SK-N-SH (cell line): Measurements from ENCODE around the gene MVB12B. TPM values are rescaled to one million over a fixed set of nuclear protein-coding genes. Genes with fewer than 3 reads are reported as not detected.

ENCODE experiments used
- CTCF ChIA-PET: fragments of 300-600, 350-600 bp; formaldehyde crosslinking; extraction: SDS; loops from one replicate; lab custom pipeline; 2021; lab: Yijun Ruan, JAX
- POLR2A ChIA-PET: fragments of 350-600 bp; sonication (Branson Sonifier 250); formaldehyde crosslinking; extraction: SDS; loops from one replicate; lab custom pipeline; 2020; ENCODE audit warnings: antibody characterized with exemption, inconsistent platforms; lab: Yijun Ruan, JAX
- DNase-seq: peaks from one replicate; pipeline ENCODE4 v3.0.0; 2012
- H2AFZ ChIP-seq: fragments of 200-600 bp; sonication (generic); 2 replicates; pipeline ENCODE4 v1.8.1; 2016; ENCODE audit warnings: antibody characterized with exemption, mild to moderate bottlenecking, low read depth
- H3F3A ChIP-seq: fragments of 200-600 bp; sonication (generic); replicated peaks from 2 replicates; pipeline ENCODE3; 2016; ENCODE audit warnings: antibody characterized with exemption, mild to moderate bottlenecking; ENCODE audit not compliant: insufficient read depth
- H3K27ac ChIP-seq, 2 experiments: fragments of 200-500 bp in 1 of 2; fragments of 200-600 bp in 1 of 2; sonication (Bioruptor generic) in 1 of 2; sonication (generic), shearing (Covaris generic) in 1 of 2; 2 replicates each; pipeline versions ENCODE4 v1.5.1 to v1.6.1; 2014 to 2016; ENCODE audit warnings: low read depth in 2 of 2, inconsistent platforms in 1 of 2, low read length in 1 of 2, mild to moderate bottlenecking in 1 of 2, mixed read lengths in 1 of 2
- H3K27me3 ChIP-seq: fragments of 200-600 bp; sonication (generic), shearing (Covaris generic); 2 replicates; pipeline ENCODE4 v1.6.1; 2016; ENCODE audit warnings: mixed run types; ENCODE audit not compliant: insufficient read depth
- H3K36me3 ChIP-seq, 2 experiments: fragments of 200-500 bp in 1 of 2; fragments of 200-600 bp in 1 of 2; sonication (Bioruptor generic) in 1 of 2; sonication (generic) in 1 of 2; replicated peaks in 1 of 2; 2 replicates each; pipeline versions ENCODE3 to v1.5.1; 2014 to 2016; ENCODE audit warnings: low read length in 1 of 2, mild to moderate bottlenecking in 1 of 2; ENCODE audit not compliant: insufficient read depth in 2 of 2, control insufficient read depth in 1 of 2
- H3K4me1 ChIP-seq, 2 experiments: fragments of 200-500 bp in 1 of 2; fragments of 200-600 bp in 1 of 2; sonication (Bioruptor generic) in 1 of 2; sonication (generic), shearing (Covaris generic) in 1 of 2; 2 replicates each; pipeline versions ENCODE4 v1.5.1 to v1.6.1; 2014 to 2016; ENCODE audit warnings: low read depth in 1 of 2, low read length in 1 of 2, mixed run types in 1 of 2; ENCODE audit not compliant: insufficient read depth in 2 of 2, control insufficient read depth in 1 of 2
- H3K4me2 ChIP-seq: fragments of 200-600 bp; sonication (generic), shearing (Covaris generic); 2 replicates; pipeline ENCODE4 v1.6.1; 2017; ENCODE audit warnings: mixed run types
- H3K4me3 ChIP-seq, 2 experiments: fragments of 200-500 bp in 1 of 2; fragments of 200-600 bp in 1 of 2; sonication (Bioruptor generic) in 1 of 2; sonication (generic), shearing (Covaris generic) in 1 of 2; 2 replicates each; pipeline versions ENCODE4 v1.5.1 to v1.8.1; 2014 to 2016; ENCODE audit warnings: low read depth in 2 of 2, inconsistent platforms in 1 of 2, low read length in 1 of 2, mild to moderate bottlenecking in 1 of 2, mixed read lengths in 1 of 2, moderate library complexity in 1 of 2
- H3K79me2 ChIP-seq: fragments of 200-600 bp; sonication (generic); 2 replicates; pipeline ENCODE4 v1.8.1; 2017; ENCODE audit warnings: mild to moderate bottlenecking; ENCODE audit not compliant: insufficient read depth
- H3K9ac ChIP-seq: fragments of 200-600 bp; sonication (generic); 2 replicates; pipeline ENCODE4 v1.6.1; 2017; ENCODE audit warnings: mixed run types
- H3K9me2 ChIP-seq: fragments of 200-600 bp; sonication (generic); 2 replicates; pipeline ENCODE4 v1.6.1; 2017; ENCODE audit warnings: mixed run types
- H3K9me3 ChIP-seq: fragments of 200-600 bp; sonication (generic); 2 replicates; pipeline ENCODE4 v1.6.1; 2017; ENCODE audit warnings: mixed run types, mild to moderate bottlenecking, moderate library complexity
- H4K20me1 ChIP-seq: fragments of 200-600 bp; sonication (generic); 2 replicates; pipeline ENCODE4 v1.6.1; 2017; ENCODE audit warnings: mild to moderate bottlenecking, mixed run types; ENCODE audit not compliant: insufficient read depth
- FOSL2 ChIP-seq: IDR thresholded peaks from 2 replicates; pipeline ENCODE4 v1.4.0; 2012; ENCODE audit warnings: low read depth, mild to moderate bottlenecking, moderate library complexity, borderline replicate concordance
- FOXJ3 ChIP-seq: sonication (generic); formaldehyde crosslinking; IDR thresholded peaks from 2 replicates; pipeline ENCODE4 v1.5.1; 2020; ENCODE audit warnings: mild to moderate bottlenecking, missing genetic modification reagents
- FOXM1 ChIP-seq: IDR thresholded peaks from 2 replicates; pipeline ENCODE4 v1.4.0; 2012; ENCODE audit warnings: low read depth, mild to moderate bottlenecking
- JUND ChIP-seq: IDR thresholded peaks from 2 replicates; pipeline ENCODE4 v1.4.0; 2012
- MEF2A ChIP-seq: IDR thresholded peaks from 2 replicates; pipeline ENCODE4 v1.4.0; 2012; ENCODE audit warnings: low read depth, borderline replicate concordance
- MXI1 ChIP-seq: IDR thresholded peaks from 2 replicates; pipeline ENCODE4 v1.6.1; 2012; ENCODE audit warnings: mild to moderate bottlenecking, low read depth, low read length, improper control_type of control experiment
- NFIC ChIP-seq: IDR thresholded peaks from 2 replicates; pipeline ENCODE4 v1.4.0; 2012; ENCODE audit warnings: borderline replicate concordance
- NRF1 ChIP-seq: IDR thresholded peaks from 2 replicates; pipeline ENCODE4 v1.6.1; 2012; ENCODE audit warnings: low read depth, mild to moderate bottlenecking, low read length
- WGBS: methylation state at CpG from one replicate; pipeline ENCODE4 v1.1.6; 2017; ENCODE audit warnings: low lambda C conversion rate; 5-methylcytosine and 5-hydroxymethylcytosine counted together
- polyA plus RNA-seq, 3 experiments: library from polyadenylated mRNA; depleted of rRNA; stranded (reverse); fragments of >200 nt; gene quantifications; 2 replicates each; pipeline ENCODE4 v1.2.3, GENCODE V29; 2012
- TF ChIP-seq, protein P1 (sequence below): fragments of 200-600 bp; sonication (generic); IDR thresholded peaks from 2 replicates; pipeline ENCODE4 v1.6.1; 2017; ENCODE audit warnings: antibody characterized with exemption, mild to moderate bottlenecking, moderate library complexity
- TF ChIP-seq, protein P2 (sequence below): IDR thresholded peaks from 2 replicates; pipeline ENCODE4 v1.4.0; 2012; ENCODE audit warnings: low read depth, borderline replicate concordance
- TF ChIP-seq, protein P3 (sequence below): IDR thresholded peaks from 2 replicates; pipeline ENCODE4; 2012
- TF ChIP-seq, protein P4 (sequence below): IDR thresholded peaks from 2 replicates; pipeline ENCODE4 v1.4.0; 2012; ENCODE audit warnings: low read depth, borderline replicate concordance

MVB12B gene
- polyA plus RNA-seq, 1 of the 3 experiments (the other 2 are of a cell fraction): 5.1 TPM

DNA sequence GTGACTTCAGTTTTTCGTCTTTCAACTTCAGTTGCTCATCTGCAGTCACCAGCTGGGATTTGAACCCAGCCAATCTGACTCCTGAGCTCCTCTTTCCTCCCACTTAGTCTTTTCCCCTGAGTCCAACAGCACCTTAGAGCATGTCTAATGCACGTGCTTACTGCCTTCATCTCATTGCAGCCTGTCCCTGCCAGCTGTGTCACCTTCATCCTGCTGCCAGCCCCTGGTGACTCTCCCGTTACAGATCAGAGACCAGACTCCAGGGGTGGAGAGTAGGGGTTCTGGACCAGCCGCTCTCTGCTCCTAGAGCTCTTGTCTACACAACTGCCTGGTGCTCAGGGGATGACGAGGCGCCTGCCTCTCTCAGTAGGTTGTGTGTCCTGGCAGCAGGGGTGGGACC lies 154.2 kb downstream of the MVB12B start:
- Histone ChIP-seq H3F3A (no peaks in the 10 kb centered on the region), H3K9me3 (no peaks in the 10 kb centered on the region), H3K4me3 (no peak overlapping the region), H3K36me3 (no peaks in the 10 kb centered on the region), H3K4me2 (no peak overlapping the region), H3K27me3 (no peaks in the 10 kb centered on the region), H3K27ac (no peak overlapping the region), H4K20me1 (no peaks in the 10 kb centered on the region), H3K79me2 (no peaks in the 10 kb centered on the region), H3K9me2 (no peaks in the 10 kb centered on the region), H2AFZ (no peak overlapping the region), H3K9ac (no peak overlapping the region), H3K4me1 (no peaks in the 10 kb centered on the region)
- WGBS: 89% methylated on average over 4 of the region's 6 CpGs
- TF ChIP-seq FOXM1: no peak
- TF ChIP-seq MXI1: no peak
- no peak for TF ChIP-seq FOSL2
- TF ChIP-seq, protein P1, sequence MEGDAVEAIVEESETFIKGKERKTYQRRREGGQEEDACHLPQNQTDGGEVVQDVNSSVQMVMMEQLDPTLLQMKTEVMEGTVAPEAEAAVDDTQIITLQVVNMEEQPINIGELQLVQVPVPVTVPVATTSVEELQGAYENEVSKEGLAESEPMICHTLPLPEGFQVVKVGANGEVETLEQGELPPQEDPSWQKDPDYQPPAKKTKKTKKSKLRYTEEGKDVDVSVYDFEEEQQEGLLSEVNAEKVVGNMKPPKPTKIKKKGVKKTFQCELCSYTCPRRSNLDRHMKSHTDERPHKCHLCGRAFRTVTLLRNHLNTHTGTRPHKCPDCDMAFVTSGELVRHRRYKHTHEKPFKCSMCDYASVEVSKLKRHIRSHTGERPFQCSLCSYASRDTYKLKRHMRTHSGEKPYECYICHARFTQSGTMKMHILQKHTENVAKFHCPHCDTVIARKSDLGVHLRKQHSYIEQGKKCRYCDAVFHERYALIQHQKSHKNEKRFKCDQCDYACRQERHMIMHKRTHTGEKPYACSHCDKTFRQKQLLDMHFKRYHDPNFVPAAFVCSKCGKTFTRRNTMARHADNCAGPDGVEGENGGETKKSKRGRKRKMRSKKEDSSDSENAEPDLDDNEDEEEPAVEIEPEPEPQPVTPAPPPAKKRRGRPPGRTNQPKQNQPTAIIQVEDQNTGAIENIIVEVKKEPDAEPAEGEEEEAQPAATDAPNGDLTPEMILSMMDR: no peak
- TF ChIP-seq NFIC: no peak
- TF ChIP-seq JUND: no peak
- TF ChIP-seq, protein P2, sequence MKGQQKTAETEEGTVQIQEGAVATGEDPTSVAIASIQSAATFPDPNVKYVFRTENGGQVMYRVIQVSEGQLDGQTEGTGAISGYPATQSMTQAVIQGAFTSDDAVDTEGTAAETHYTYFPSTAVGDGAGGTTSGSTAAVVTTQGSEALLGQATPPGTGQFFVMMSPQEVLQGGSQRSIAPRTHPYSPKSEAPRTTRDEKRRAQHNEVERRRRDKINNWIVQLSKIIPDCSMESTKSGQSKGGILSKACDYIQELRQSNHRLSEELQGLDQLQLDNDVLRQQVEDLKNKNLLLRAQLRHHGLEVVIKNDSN: no peak
- POLR2A ChIA-PET: no interaction called here
- CTCF ChIA-PET: interaction anchor here (1.0 to 2.9 kb wide), 5 partner anchors 9 to 301 kb away, joined by 3 to 34 read pairs (median 4); no protein-coding TSS in a partner anchor
- no peak for DNase-seq

DNA sequence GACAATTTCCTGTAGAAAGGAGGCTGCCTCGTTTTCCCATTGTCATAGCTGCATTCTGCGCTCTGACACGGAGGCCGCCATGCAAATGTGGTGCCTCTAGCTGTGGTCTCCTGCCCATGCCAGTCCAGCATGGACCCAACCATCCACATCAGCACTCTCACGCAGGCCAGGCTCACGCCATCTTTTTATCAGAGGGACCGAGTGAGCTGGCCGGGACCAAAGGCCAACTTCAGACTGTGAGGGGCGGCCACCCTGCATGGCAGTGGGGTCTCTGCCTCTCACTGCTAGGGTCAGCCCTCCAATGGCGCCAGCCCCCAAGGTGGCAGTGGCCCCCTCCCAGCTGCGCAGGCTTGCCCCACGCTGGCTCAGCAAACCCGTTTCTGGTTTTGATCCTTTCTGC lies 155.2 kb downstream of the MVB12B start:
- POLR2A ChIA-PET: no interaction called here
- no peaks in the 10 kb centered on the region for H3K9me3 ChIP-seq
- H3K4me3 ChIP-seq: no peak overlapping the region
- H3K9me2 ChIP-seq: no peaks in the 10 kb centered on the region
- H3K4me1 ChIP-seq: no peaks in the 10 kb centered on the region
- no peaks in the 10 kb centered on the region for H3K36me3 ChIP-seq
- DNase-seq: no peak
- 94% methylated on average over 13 of the region's 13 CpGs for WGBS
- H4K20me1 ChIP-seq: no peaks in the 10 kb centered on the region
- H3F3A ChIP-seq: no peaks in the 10 kb centered on the region
- no peaks in the 10 kb centered on the region for H3K79me2 ChIP-seq
- no peak overlapping the region for H3K9ac ChIP-seq
- no peak overlapping the region for H3K27ac ChIP-seq
- H2AFZ ChIP-seq: no peak overlapping the region
- no peak overlapping the region for H3K4me2 ChIP-seq
- CTCF ChIA-PET: interaction anchor here (0.8 to 2.9 kb wide), 9 partner anchors 9 to 1074 kb away, joined by 3 to 34 read pairs (median 5); no protein-coding TSS in a partner anchor
- no peaks in the 10 kb centered on the region for H3K27me3 ChIP-seq
- TF ChIP-seq NRF1 (no peak), MEF2A (no peak), FOXJ3 (no peak)
- TF ChIP-seq, protein P3, sequence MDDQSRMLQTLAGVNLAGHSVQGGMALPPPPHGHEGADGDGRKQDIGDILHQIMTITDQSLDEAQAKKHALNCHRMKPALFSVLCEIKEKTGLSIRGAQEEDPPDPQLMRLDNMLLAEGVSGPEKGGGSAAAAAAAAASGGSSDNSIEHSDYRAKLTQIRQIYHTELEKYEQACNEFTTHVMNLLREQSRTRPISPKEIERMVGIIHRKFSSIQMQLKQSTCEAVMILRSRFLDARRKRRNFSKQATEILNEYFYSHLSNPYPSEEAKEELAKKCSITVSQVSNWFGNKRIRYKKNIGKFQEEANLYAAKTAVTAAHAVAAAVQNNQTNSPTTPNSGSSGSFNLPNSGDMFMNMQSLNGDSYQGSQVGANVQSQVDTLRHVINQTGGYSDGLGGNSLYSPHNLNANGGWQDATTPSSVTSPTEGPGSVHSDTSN: no peak
- TF ChIP-seq, protein P4, sequence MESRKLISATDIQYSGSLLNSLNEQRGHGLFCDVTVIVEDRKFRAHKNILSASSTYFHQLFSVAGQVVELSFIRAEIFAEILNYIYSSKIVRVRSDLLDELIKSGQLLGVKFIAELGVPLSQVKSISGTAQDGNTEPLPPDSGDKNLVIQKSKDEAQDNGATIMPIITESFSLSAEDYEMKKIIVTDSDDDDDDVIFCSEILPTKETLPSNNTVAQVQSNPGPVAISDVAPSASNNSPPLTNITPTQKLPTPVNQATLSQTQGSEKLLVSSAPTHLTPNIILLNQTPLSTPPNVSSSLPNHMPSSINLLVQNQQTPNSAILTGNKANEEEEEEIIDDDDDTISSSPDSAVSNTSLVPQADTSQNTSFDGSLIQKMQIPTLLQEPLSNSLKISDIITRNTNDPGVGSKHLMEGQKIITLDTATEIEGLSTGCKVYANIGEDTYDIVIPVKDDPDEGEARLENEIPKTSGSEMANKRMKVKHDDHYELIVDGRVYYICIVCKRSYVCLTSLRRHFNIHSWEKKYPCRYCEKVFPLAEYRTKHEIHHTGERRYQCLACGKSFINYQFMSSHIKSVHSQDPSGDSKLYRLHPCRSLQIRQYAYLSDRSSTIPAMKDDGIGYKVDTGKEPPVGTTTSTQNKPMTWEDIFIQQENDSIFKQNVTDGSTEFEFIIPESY: no peak
- TF ChIP-seq, protein P1: no peak
